WTC11 (cell line): ENCODE results near the gene TP53INP2. TPM values are rescaled to one million over a fixed set of nuclear protein-coding genes. Genes with fewer than 3 reads are reported as not detected.

Experiments used
- ARID4B ChIP-seq: sonication (generic); formaldehyde crosslinking; IDR thresholded peaks from 2 replicates; pipeline ENCODE4 v1.8.0; 2023; ENCODE audit warnings: missing genetic modification reagents, mild to moderate bottlenecking, borderline replicate concordance
- ATF2 ChIP-seq: sonication (generic); formaldehyde crosslinking; IDR thresholded peaks from 2 replicates; pipeline ENCODE4 v1.8.1; 2022; ENCODE audit warnings: low read depth, missing genetic modification reagents, borderline replicate concordance
- CREM ChIP-seq: sonication (generic); formaldehyde crosslinking; IDR thresholded peaks from 2 replicates; pipeline ENCODE4 v1.8.1; 2022; ENCODE audit warnings: mild to moderate bottlenecking, missing genetic modification reagents, moderate library complexity
- EMX1 ChIP-seq: fragments of 250-450 bp; sonication (Bioruptor Pico); IDR thresholded peaks from 2 replicates; pipeline ENCODE4 v1.8.0; 2021; ENCODE audit warnings: mild to moderate bottlenecking
- ERG ChIP-seq: fragments of 250-450 bp; sonication (Bioruptor Pico); IDR thresholded peaks from 2 replicates; pipeline ENCODE4 v1.8.0; 2021; ENCODE audit warnings: mild to moderate bottlenecking
- ETV6 ChIP-seq: sonication (generic); formaldehyde crosslinking; IDR thresholded peaks from 2 replicates; pipeline ENCODE4 v1.8.1; 2022; ENCODE audit warnings: mild to moderate bottlenecking, missing genetic modification reagents
- FOXP1 ChIP-seq: sonication (generic); formaldehyde crosslinking; IDR thresholded peaks from 2 replicates; pipeline ENCODE4 v1.8.0; 2022; ENCODE audit warnings: missing genetic modification reagents, mild to moderate bottlenecking, moderate library complexity, borderline replicate concordance
- FOXP4 ChIP-seq: sonication (generic); formaldehyde crosslinking; IDR thresholded peaks from 2 replicates; pipeline ENCODE4 v1.8.0; 2022; ENCODE audit warnings: mild to moderate bottlenecking, missing genetic modification reagents
- GTF2I ChIP-seq: fragments of 250-450 bp; sonication (Bioruptor Pico); conservative IDR thresholded peaks from 2 replicates; pipeline ENCODE4 v1.4.0; 2021; ENCODE audit warnings: mild to moderate bottlenecking
- IRF2 ChIP-seq: sonication (generic); formaldehyde crosslinking; IDR thresholded peaks from 2 replicates; pipeline ENCODE4 v1.8.0; 2022; ENCODE audit warnings: low read depth, missing genetic modification reagents, borderline replicate concordance
- JAZF1 ChIP-seq: fragments of 250-450 bp; sonication (Bioruptor Pico); IDR thresholded peaks from 2 replicates; pipeline ENCODE4 v1.9.0; 2021; ENCODE audit warnings: moderate library complexity, mild to moderate bottlenecking, inconsistent platforms
- JUN ChIP-seq: sonication (generic); formaldehyde crosslinking; IDR thresholded peaks from 2 replicates; pipeline ENCODE4 v1.8.0; 2023; ENCODE audit warnings: mild to moderate bottlenecking, missing genetic modification reagents
- MLX ChIP-seq: sonication (generic); formaldehyde crosslinking; IDR thresholded peaks from 2 replicates; pipeline ENCODE4 v1.8.1; 2023; ENCODE audit warnings: mild to moderate bottlenecking, missing genetic modification reagents, moderate library complexity
- MYBL2 ChIP-seq: sonication (generic); formaldehyde crosslinking; IDR thresholded peaks from 2 replicates; pipeline ENCODE4 v1.8.1; 2023; ENCODE audit warnings: mild to moderate bottlenecking, moderate library complexity, missing genetic modification reagents
- NFATC4 ChIP-seq: fragments of 250-450 bp; sonication (Bioruptor Pico); IDR thresholded peaks from 2 replicates; pipeline ENCODE4 v1.9.0; 2021; ENCODE audit warnings: mild to moderate bottlenecking
- NFYB ChIP-seq: sonication (generic); formaldehyde crosslinking; conservative IDR thresholded peaks from 2 replicates; pipeline ENCODE4 v1.8.0; 2022; ENCODE audit warnings: low read depth, missing genetic modification reagents
- NR2C2 ChIP-seq: sonication (generic); formaldehyde crosslinking; IDR thresholded peaks from 2 replicates; pipeline ENCODE4 v1.8.0; 2022; ENCODE audit warnings: mild to moderate bottlenecking, missing genetic modification reagents
- PREB ChIP-seq: sonication (generic); formaldehyde crosslinking; IDR thresholded peaks from 2 replicates; pipeline ENCODE4 v1.8.1; 2022; ENCODE audit warnings: mild to moderate bottlenecking, missing genetic modification reagents, moderate library complexity, borderline replicate concordance
- PRRX2 ChIP-seq: fragments of 250-450 bp; sonication (Bioruptor Pico); IDR thresholded peaks from 2 replicates; pipeline ENCODE4 v1.8.0; 2021; ENCODE audit warnings: mild to moderate bottlenecking
- RELA ChIP-seq: sonication (generic); formaldehyde crosslinking; IDR thresholded peaks from 2 replicates; pipeline ENCODE4 v1.8.1; 2022; ENCODE audit warnings: missing genetic modification reagents, mild to moderate bottlenecking, borderline replicate concordance
- RORB ChIP-seq: fragments of 250-450 bp; sonication (Bioruptor Pico); IDR thresholded peaks from 2 replicates; pipeline ENCODE4 v1.9.0; 2021; ENCODE audit warnings: mild to moderate bottlenecking
- SOX15 ChIP-seq: fragments of 250-450 bp; sonication (Bioruptor Pico); IDR thresholded peaks from 2 replicates; pipeline ENCODE4 v1.9.0; 2021; ENCODE audit warnings: mild to moderate bottlenecking
- SP1 ChIP-seq: sonication (generic); formaldehyde crosslinking; conservative IDR thresholded peaks from 2 replicates; pipeline ENCODE4 v1.8.1; 2022; ENCODE audit warnings: missing genetic modification reagents
- TP53 ChIP-seq: sonication (generic); formaldehyde crosslinking; IDR thresholded peaks from 2 replicates; pipeline ENCODE4 v1.8.1; 2023; ENCODE audit warnings: mild to moderate bottlenecking, missing genetic modification reagents
- ZNF138 ChIP-seq: sonication (generic); formaldehyde crosslinking; conservative IDR thresholded peaks from 2 replicates; pipeline ENCODE4 v1.8.1; 2022; ENCODE audit warnings: mild to moderate bottlenecking, moderate library complexity, missing genetic modification reagents
- ZNF232 ChIP-seq: sonication (generic); formaldehyde crosslinking; IDR thresholded peaks from 2 replicates; pipeline ENCODE4 v1.8.0; 2022; ENCODE audit warnings: mild to moderate bottlenecking, missing genetic modification reagents
- ZNF263 ChIP-seq: sonication (generic); formaldehyde crosslinking; IDR thresholded peaks from 2 replicates; pipeline ENCODE4 v1.8.1; 2022; ENCODE audit warnings: low read depth, mild to moderate bottlenecking, moderate library complexity, missing genetic modification reagents
- ZNF396 ChIP-seq: fragments of 250-450 bp; sonication (Bioruptor Pico); IDR thresholded peaks from 2 replicates; pipeline ENCODE4 v1.8.0; 2021; ENCODE audit warnings: mild to moderate bottlenecking, moderate library complexity, borderline replicate concordance
- total RNA-seq: library from RNA; stranded (reverse); gene quantifications from 3 replicates; pipeline ENCODE4 v1.2.3, GENCODE V29; 2021

TP53INP2 gene
- total RNA-seq, 1 experiment from 2014 or later: 4.3 TPM

- TF ChIP-seq FOXP4 (CRISPR knock-in tag) (peak; percentile 80; the same call in 1 of the 2 replicates), ATF2 (CRISPR knock-in tag) (no peak), ERG (CRISPR knock-in tag) (no peak), NR2C2 (no peak), PRRX2 (CRISPR knock-in tag) (no peak), GTF2I (CRISPR knock-in tag) (no peak), ZNF263 (CRISPR knock-in tag) (no peak; the same call in 1 of the 2 replicates), TP53 (no peak; the same call in 1 of the 2 replicates), MLX (CRISPR knock-in tag) (no peak), ZNF232 (CRISPR knock-in tag) (no peak), PREB (CRISPR knock-in tag) (no peak; the same call in 1 of the 2 replicates), MYBL2 (CRISPR knock-in tag) (peak; percentile 59; the same call in 1 of the 2 replicates), FOXP1 (CRISPR knock-in tag) (0 out of 2 replicates have a peak, but pooled peaks have one; percentile 20), SP1 (CRISPR knock-in tag) (peak; percentile 96), EMX1 (no peak), IRF2 (no peak), RELA (CRISPR knock-in tag) (no peak), SOX15 (CRISPR knock-in tag) (no peak), JAZF1 (CRISPR knock-in tag) (no peak), CREM (CRISPR knock-in tag) (peak; percentile 90; the same call in 1 of the 2 replicates), ZNF138 (CRISPR knock-in tag) (no peak), ARID4B (CRISPR knock-in tag) (peak; percentile 25; the same call in 1 of the 2 replicates), ZNF396 (CRISPR knock-in tag) (no peak), NFYB (CRISPR knock-in tag) (no peak), NFATC4 (CRISPR knock-in tag) (no peak), RORB (CRISPR knock-in tag) (no peak), JUN (CRISPR knock-in tag) (no peak), ETV6 (CRISPR knock-in tag) (peak; percentile 82)
Measured at GRCh38 chr20:34676642-34677373, 27.3 kb upstream of the TP53INP2 start, which contains the start of gene PIGU (continued).
